IMR-90 (cell line): ENCODE measurements around the gene ZNF213.

Source experiments
- FOS ChIP-seq: fragments of 150-350 bp; IDR thresholded peaks from 2 replicates; pipeline ENCODE4 v1.6.1; 2016; ENCODE audit warnings: low read depth, low read length
- RCOR1 ChIP-seq: IDR thresholded peaks from 2 replicates; pipeline ENCODE4 v1.6.1; 2012; ENCODE audit warnings: mild to moderate bottlenecking, low read length, improper control_type of control experiment; ENCODE audit not compliant: insufficient replicate concordance
- TF ChIP-seq, protein P1 (sequence below): conservative IDR thresholded peaks from 2 replicates; pipeline ENCODE4 v1.5.1; 2012; ENCODE audit warnings: mild to moderate bottlenecking, low read depth, low read length, improper control_type of control experiment

DNA sequence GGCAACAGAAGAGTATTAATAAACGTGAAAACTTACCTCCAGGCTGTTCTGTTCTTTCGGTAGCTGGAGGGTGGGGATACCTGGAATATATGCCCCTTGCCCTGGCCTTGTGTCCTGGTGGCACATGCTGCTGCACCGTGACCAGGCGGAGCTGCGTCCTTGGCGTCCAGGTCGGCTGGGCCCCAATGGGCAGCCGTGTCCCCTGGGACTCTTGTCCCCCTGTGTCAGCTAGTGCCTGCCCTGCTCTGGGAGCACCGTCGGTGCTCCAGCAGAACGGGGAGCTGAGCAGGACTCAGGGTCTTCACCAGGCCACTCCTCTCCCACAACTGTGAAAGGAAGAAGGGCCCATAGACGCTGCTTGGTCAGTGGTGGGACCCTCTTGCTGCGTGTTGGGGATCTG is 7.9 kb downstream of the ZNF213 start:
- TF ChIP-seq FOS (no peak), RCOR1 (no peak)
- TF ChIP-seq, protein P1, sequence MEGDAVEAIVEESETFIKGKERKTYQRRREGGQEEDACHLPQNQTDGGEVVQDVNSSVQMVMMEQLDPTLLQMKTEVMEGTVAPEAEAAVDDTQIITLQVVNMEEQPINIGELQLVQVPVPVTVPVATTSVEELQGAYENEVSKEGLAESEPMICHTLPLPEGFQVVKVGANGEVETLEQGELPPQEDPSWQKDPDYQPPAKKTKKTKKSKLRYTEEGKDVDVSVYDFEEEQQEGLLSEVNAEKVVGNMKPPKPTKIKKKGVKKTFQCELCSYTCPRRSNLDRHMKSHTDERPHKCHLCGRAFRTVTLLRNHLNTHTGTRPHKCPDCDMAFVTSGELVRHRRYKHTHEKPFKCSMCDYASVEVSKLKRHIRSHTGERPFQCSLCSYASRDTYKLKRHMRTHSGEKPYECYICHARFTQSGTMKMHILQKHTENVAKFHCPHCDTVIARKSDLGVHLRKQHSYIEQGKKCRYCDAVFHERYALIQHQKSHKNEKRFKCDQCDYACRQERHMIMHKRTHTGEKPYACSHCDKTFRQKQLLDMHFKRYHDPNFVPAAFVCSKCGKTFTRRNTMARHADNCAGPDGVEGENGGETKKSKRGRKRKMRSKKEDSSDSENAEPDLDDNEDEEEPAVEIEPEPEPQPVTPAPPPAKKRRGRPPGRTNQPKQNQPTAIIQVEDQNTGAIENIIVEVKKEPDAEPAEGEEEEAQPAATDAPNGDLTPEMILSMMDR = no peak
